ENCODE results near the gene CBFA2T2. TPM values are rescaled to one million over a fixed set of nuclear protein-coding genes. Genes with fewer than 3 reads are reported as not detected.

The CBFA2T2 gene
- total and polyA plus RNA-seq, 10 of the 15 experiments (the other 5 are each of a cell fraction or from before 2014, with no cell fraction given), result 0.61 to 8.6 (median 5.5) TPM

- H3K4me2 ChIP-seq (ENCODE audit: control insufficient read depth, insufficient read depth), result no peak overlapping the region
- peaks cover 45% of the 10 kb centered on the region for H3K4me1 ChIP-seq (ENCODE audit: control insufficient read depth, insufficient read depth, low read length)
These were observed 115.1 kb downstream of the CBFA2T2 start for GRCh38 chr20:33604991-33605370.

More at GRCh38 chr20:33604991-33605370, 115.1 kb downstream of the CBFA2T2 start:
- no peak overlapping the region for H3K9ac ChIP-seq (ENCODE audit: control insufficient read depth, insufficient read depth, low read length)
- ChIA-PET SMC1A (ENCODE audit: uncharacterized antibody, unreplicated experiment) (interaction anchor here (0.7 to 4.3 kb wide), 17 partner anchors 12 to 174 kb away, joined by 3 to 19 read pairs (median 4); partner anchors contain the start of gene ACTL10), POLR2A (interaction anchor here (0.7 to 2.3 kb wide), 4 partner anchors 8 to 115 kb away, joined by 3 to 10 read pairs (median 6); partner anchors contain the start of genes ACTL10 and CBFA2T2), CTCF (interaction anchor here (1.1 to 1.5 kb wide), 5 partner anchors 9 to 173 kb away, joined by 3 to 7 read pairs (median 4); no protein-coding TSS in a partner anchor), RAD21 (ENCODE audit: unreplicated experiment) (interaction anchor here (0.8 to 4.4 kb wide), 6 partner anchors 12 to 173 kb away, joined by 3 to 15 read pairs (median 4); partner anchors contain the start of genes ACTL10 and CBFA2T2)
- WGBS (ENCODE audit: insufficient coverage, insufficient replicate concordance, low lambda C conversion rate, missing lambda C conversion rate), result 97% methylated on average over 1 of the region's 1 CpG
- intact Hi-C loops (cut with micrococcal nuclease; ENCODE audit: unreplicated experiment), result no loop called here
- H3K9me3 ChIP-seq (replicated peaks; ENCODE audit: control insufficient read depth, insufficient read depth, low read length), result no peaks in the 10 kb centered on the region
- H3K27ac ChIP-seq (ENCODE audit: control insufficient read depth, insufficient read depth), result no peak overlapping the region
- BruUV-seq (replicated peaks), result no TSS peak
- FAIRE-seq (no peak), ATAC-seq (no peak), DNase-seq (ENCODE audit: low read depth, low spot score) (no peak)
- TF ChIP-seq CHD2 (IDR thresholded peaks at IDR 0.05; ENCODE audit: borderline replicate concordance, low read depth, low read length), result no peak
- TF ChIP-seq ZNF622 (IDR thresholded peaks at IDR 0.05), result no peak
- TF ChIP-seq TCF3 (IDR thresholded peaks at IDR 0.05; ENCODE audit: borderline replicate concordance, insufficient read depth, low read depth, low read length), result no peak
- no peak for TF ChIP-seq SMAD5 (IDR thresholded peaks at IDR 0.05; ENCODE audit: low read depth)
- no peak for TF ChIP-seq CBFB (IDR thresholded peaks at IDR 0.05; ENCODE audit: low read depth)
- TF ChIP-seq PML (IDR thresholded peaks at IDR 0.05; ENCODE audit: low read length), result no peak
- no peak for TF ChIP-seq WRNIP1 (IDR thresholded peaks at IDR 0.05; ENCODE audit: borderline replicate concordance, low read depth, low read length)
- no peak for TF ChIP-seq E2F4 (IDR thresholded peaks at IDR 0.05; ENCODE audit: low read depth, low read length)
- TF ChIP-seq FOS (IDR thresholded peaks at IDR 0.05; ENCODE audit: borderline replicate concordance, extremely low read depth, insufficient read length), result no peak
- TF ChIP-seq IKZF2 (IDR thresholded peaks at IDR 0.05), result no peak
- no peak for TF ChIP-seq ATF7 (IDR thresholded peaks at IDR 0.05; ENCODE audit: low read depth)
- TF ChIP-seq SIN3A (IDR thresholded peaks at IDR 0.05; ENCODE audit: low read depth, low read length), result no peak
- TF ChIP-seq NR2C1 (IDR thresholded peaks at IDR 0.05), result no peak
- TF ChIP-seq CUX1 (IDR thresholded peaks at IDR 0.05; ENCODE audit: insufficient replicate concordance, low read depth, low read length), result no peak
- no peak overlapping the region for H3K4me3 ChIP-seq
- H3K27me3 ChIP-seq (replicated peaks in 1 of 2; ENCODE audit: control insufficient read depth in 2 of 2, insufficient read depth in 2 of 2, low read length in 1 of 2), result no peaks in the 10 kb centered on the region
- H3K79me2 ChIP-seq (ENCODE audit: control insufficient read depth, insufficient read depth, low read length), result no peaks in the 10 kb centered on the region
- no peak overlapping the region for H2AFZ ChIP-seq (ENCODE audit: control insufficient read depth, low read depth, low read length)
- H4K20me1 ChIP-seq (ENCODE audit: control insufficient read depth, insufficient read depth), result no peaks in the 10 kb centered on the region
- in situ Hi-C loops (cut with MboI), result no loop called here
- H3K36me3 ChIP-seq (ENCODE audit: control insufficient read depth in 2 of 2, insufficient read depth in 2 of 2, low read length in 1 of 2), result 0 out of 4 replicates have a peak, but pooled peaks cover 0 to 2% of the 10 kb centered on the region in 2 experiments
